DOHH2 (cell line): Measurements from ENCODE around the gene METRN.

Experiments
- EZH2phosphoT487 ChIP-seq: fragments of 200-600 bp; sonication (generic); IDR thresholded peaks from 2 replicates; pipeline ENCODE4 v1.6.1; 2017; ENCODE audit warnings: borderline replicate concordance, mild to moderate bottlenecking, antibody characterized with exemption, low read length, moderate library complexity, mixed read lengths
- TF ChIP-seq, protein P1 (sequence below): fragments of 200-600 bp; sonication (generic); IDR thresholded peaks from one replicate; pipeline ENCODE4 v1.5.1; 2014; ENCODE audit warnings: antibody characterized with exemption, mild to moderate bottlenecking, low read depth, low read length; ENCODE audit not compliant: poor library complexity, severe bottlenecking

DNA sequence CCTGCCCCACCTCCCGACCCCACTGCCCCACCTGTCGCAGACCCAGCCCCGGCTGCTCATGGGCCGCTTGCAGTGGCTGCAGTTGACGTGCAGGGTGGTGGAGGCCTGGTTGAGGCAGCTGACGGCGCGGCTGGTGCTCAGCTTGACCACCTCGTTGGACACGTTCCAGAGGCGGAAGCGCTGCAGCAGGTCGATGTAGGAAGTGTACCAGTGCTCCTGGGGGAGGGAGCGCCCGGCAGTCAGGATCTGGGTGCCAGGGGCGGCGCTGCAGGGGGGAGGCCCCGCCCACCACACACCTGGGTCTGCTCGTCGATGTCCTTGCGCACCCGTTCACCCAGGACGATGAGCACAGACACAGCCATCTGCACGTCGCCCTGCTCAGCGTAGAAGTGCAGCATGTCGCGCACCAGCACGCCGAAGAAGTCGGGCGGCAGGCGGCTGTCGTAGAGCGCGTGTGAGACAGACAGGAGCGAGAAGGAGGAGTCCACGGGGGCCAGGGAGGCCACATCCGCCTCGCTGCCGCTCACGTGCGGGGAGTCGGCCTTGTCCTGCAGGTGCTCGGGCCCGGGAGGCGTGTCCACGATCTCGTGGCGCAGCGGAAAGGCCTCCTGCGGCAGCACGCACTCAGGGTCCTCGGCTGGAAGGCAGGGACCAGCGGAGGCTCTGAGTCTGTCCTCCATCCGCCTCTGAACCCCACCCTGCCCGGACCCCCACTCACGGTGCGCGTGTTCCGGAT is 29.8 kb upstream of the METRN start:
- TF ChIP-seq, protein P1, sequence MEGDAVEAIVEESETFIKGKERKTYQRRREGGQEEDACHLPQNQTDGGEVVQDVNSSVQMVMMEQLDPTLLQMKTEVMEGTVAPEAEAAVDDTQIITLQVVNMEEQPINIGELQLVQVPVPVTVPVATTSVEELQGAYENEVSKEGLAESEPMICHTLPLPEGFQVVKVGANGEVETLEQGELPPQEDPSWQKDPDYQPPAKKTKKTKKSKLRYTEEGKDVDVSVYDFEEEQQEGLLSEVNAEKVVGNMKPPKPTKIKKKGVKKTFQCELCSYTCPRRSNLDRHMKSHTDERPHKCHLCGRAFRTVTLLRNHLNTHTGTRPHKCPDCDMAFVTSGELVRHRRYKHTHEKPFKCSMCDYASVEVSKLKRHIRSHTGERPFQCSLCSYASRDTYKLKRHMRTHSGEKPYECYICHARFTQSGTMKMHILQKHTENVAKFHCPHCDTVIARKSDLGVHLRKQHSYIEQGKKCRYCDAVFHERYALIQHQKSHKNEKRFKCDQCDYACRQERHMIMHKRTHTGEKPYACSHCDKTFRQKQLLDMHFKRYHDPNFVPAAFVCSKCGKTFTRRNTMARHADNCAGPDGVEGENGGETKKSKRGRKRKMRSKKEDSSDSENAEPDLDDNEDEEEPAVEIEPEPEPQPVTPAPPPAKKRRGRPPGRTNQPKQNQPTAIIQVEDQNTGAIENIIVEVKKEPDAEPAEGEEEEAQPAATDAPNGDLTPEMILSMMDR: no peak
- no peak for TF ChIP-seq EZH2phosphoT487
